Stomach (tissue), 9 donors: ENCODE results near the gene CCDC91. TPM values are rescaled to one million over a fixed set of nuclear protein-coding genes. Genes with fewer than 3 reads are reported as not detected.

ENCODE experiments used
- DNase-seq, 2 donors: peaks; one replicate each; pipeline versions ENCODE4 v3.0.0 to v3.0.0-alpha.2; 2013 to 2019
- H3K27ac ChIP-seq, 5 donors: fragments of 200-600 bp in 4 of 5; sonication (generic) in 4 of 5; one replicate each; pipeline ENCODE4 v1.5.1; 2013 to 2019; ENCODE audit warnings: mild to moderate bottlenecking in 1 of 5, moderate library complexity in 1 of 5
- H3K27me3 ChIP-seq, 3 donors: fragments of 200-600 bp; sonication (generic); one replicate each; pipeline ENCODE4 v1.5.1; 2017 to 2019; ENCODE audit warnings: mixed run types in 1 of 3
- H3K36me3 ChIP-seq, 4 donors: fragments of 200-600 bp; sonication (generic); 1 replicate in 3 of 4; 2 replicates in 1 of 4; pipeline ENCODE4 v1.5.1; 2016 to 2019
- H3K4me1 ChIP-seq, 4 donors: fragments of 200-600 bp; sonication (generic); one replicate each; pipeline ENCODE4 v1.5.1; 2016 to 2019
- H3K4me3 ChIP-seq, 4 donors: fragments of 200-600 bp; sonication (generic) in 3 of 4; one replicate each; pipeline ENCODE4 v1.5.1; 2016 to 2019; ENCODE audit warnings: mild to moderate bottlenecking in 1 of 4
- H3K9me3 ChIP-seq, 4 donors: fragments of 200-600 bp; sonication (generic); one replicate each; pipeline ENCODE4 v1.5.1; 2016 to 2019
- CTCF ChIP-seq, 7 experiments: fragments of 450-650 bp in 4 of 7; fragments of 200-600 bp in 3 of 7; sonication (generic) in 3 of 7; IDR thresholded peaks; one replicate each; pipeline ENCODE4 v1.5.1; 2016 to 2019; ENCODE audit warnings: antibody characterized with exemption in 7 of 7, control low read depth in 2 of 7, mild to moderate bottlenecking in 1 of 7
- EP300 ChIP-seq: sonication (generic); formaldehyde crosslinking; IDR thresholded peaks from one replicate; pipeline ENCODE4 v1.6.1; 2017; ENCODE audit warnings: antibody characterized with exemption
- POLR2A ChIP-seq, 4 donors: fragments of 450-650 bp; IDR thresholded peaks; one replicate each; pipeline ENCODE4 v1.6.1; 2016; ENCODE audit warnings: antibody characterized with exemption in 4 of 4, control low read depth in 2 of 4, mild to moderate bottlenecking in 1 of 4, moderate library complexity in 1 of 4
- POLR2AphosphoS5 ChIP-seq, 3 donors: sonication (generic); formaldehyde crosslinking; IDR thresholded peaks; one replicate each; pipeline ENCODE4 v1.6.1; 2016; ENCODE audit warnings: antibody characterized with exemption in 3 of 3
- WGBS, 5 donors: extraction: QIAGEN DNeasy Blood & Tissue Kit in 3 of 5; methylation state at CpG; one replicate each; pipeline versions ENCODE4 v1.1.5 to v1.1.7; 2013 to 2018; 5-methylcytosine and 5-hydroxymethylcytosine counted together
- intact Hi-C: fragments of 100-400 bp; cut with DNase I; formaldehyde crosslinking; loops from one replicate; pipeline ENCODE4 v1.15.1; 2023; ENCODE audit warnings: low total_unique reads
- polyA plus RNA-seq, 3 donors: library from polyadenylated mRNA; stranded (reverse); fragments of 200-250 nt; gene quantifications; one replicate each; pipeline ENCODE4 v1.2.3, GENCODE V29; 2013
- total RNA-seq, 5 donors: library from RNA; depleted of rRNA; stranded (reverse); fragments of >200 nt; gene quantifications; one replicate each; pipeline versions ENCODE4 v1.1.0 to v1.2.3, GENCODE V29; 2014 to 2016
- donor health status: healthy with polysubstance abuse.
- donor health status: Bipolar disorder and iron deficiency.
- donor health status: healthy.

CCDC91 gene
- total and polyA plus RNA-seq, 8 donors: 9.9 to 69.6 (median 34.4) TPM

DNA sequence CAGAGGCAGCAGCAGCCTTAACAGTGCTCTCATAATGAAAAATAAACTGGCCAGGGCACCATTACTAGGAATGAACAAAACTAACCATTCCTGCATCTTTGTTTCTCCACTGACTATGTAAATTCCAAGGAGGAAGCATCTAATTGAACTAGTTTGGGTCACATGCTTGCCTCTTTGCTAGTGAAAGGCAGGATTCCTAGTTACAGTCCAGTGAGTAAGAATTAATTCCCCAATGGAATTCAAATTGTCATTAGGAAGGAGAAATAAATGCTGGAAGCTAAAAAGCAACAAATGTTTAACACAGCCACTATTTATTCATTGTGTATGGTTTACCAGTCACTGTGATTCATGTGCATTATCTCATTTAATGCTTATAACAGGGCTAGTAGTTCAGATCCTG lies 316.0 kb downstream of the CCDC91 start:
- Histone ChIP-seq H3K36me3 (no peaks in the 10 kb centered on the region), H3K9me3 (no peaks in the 10 kb centered on the region), H3K4me3 (no peak overlapping the region), H3K27me3 (no peaks in the 10 kb centered on the region), H3K4me1 (peaks cover 0 to 13% (median 6%) of the 10 kb centered on the region in 4 donors), H3K27ac (no peak overlapping the region)
- intact Hi-C loops: no loop called here
- no peak for DNase-seq
- TF ChIP-seq CTCF (IDR thresholded peaks at IDR 0.05): no peak
- no peak for TF ChIP-seq POLR2A (IDR thresholded peaks at IDR 0.05)

- no peak for DNase-seq
Measured at GRCh38 chr12:28507033-28507432, 316.8 kb downstream of the CCDC91 start.

GRCh38 chr12:28507867-28508266 lies 317.6 kb downstream of the CCDC91 start:
- intact Hi-C loops: no loop called here
- no peak overlapping the region for H3K27ac ChIP-seq
- H3K4me1 ChIP-seq: peaks cover 0 to 25% (median 7%) of the 10 kb centered on the region in 4 donors
- TF ChIP-seq POLR2A (IDR thresholded peaks at IDR 0.05): no peak
- no peak for TF ChIP-seq POLR2AphosphoS5 (IDR thresholded peaks at IDR 0.05)
- no peak for TF ChIP-seq EP300
- TF ChIP-seq CTCF (IDR thresholded peaks at IDR 0.05): no peak
- H3K36me3 ChIP-seq: no peaks in the 10 kb centered on the region
- WGBS, 5 donors: 93 to 100% (median 96%) methylated on average over 3 of the region's 3 CpGs
- no peaks in the 10 kb centered on the region for H3K27me3 ChIP-seq
- DNase-seq: no peak
- H3K9me3 ChIP-seq: no peaks in the 10 kb centered on the region
- no peak overlapping the region for H3K4me3 ChIP-seq

More at GRCh38 chr12:28507033-28507432, 316.8 kb downstream of the CCDC91 start:
- no peak for TF ChIP-seq CTCF (IDR thresholded peaks at IDR 0.05)
- no peak for TF ChIP-seq EP300
- TF ChIP-seq POLR2AphosphoS5 (IDR thresholded peaks at IDR 0.05): no peak
- no peak for TF ChIP-seq POLR2A (IDR thresholded peaks at IDR 0.05)
- H3K4me1 ChIP-seq: peaks cover 0 to 17% (median 6%) of the 10 kb centered on the region in 4 donors
- intact Hi-C loops: no loop called here
- no peaks in the 10 kb centered on the region for H3K9me3 ChIP-seq
- H3K27ac ChIP-seq: no peak overlapping the region
- no peaks in the 10 kb centered on the region for H3K36me3 ChIP-seq
- H3K4me3 ChIP-seq: no peak overlapping the region
- no peaks in the 10 kb centered on the region for H3K27me3 ChIP-seq

GRCh38 chr12:28512406-28512805 lies 322.1 kb downstream of the CCDC91 start:
- no peaks in the 10 kb centered on the region for H3K36me3 ChIP-seq
- no peak for TF ChIP-seq EP300
- no peak for TF ChIP-seq POLR2A (IDR thresholded peaks at IDR 0.05)
- H3K4me1 ChIP-seq: peaks cover 0 to 25% (median 5%) of the 10 kb centered on the region in 4 donors
- no peak for DNase-seq
- H3K27ac ChIP-seq: no peak overlapping the region
- no peaks in the 10 kb centered on the region for H3K27me3 ChIP-seq
- WGBS, 5 donors: 79 to 85% (median 82%) methylated on average over 6 of the region's 6 CpGs
- H3K4me3 ChIP-seq: no peak overlapping the region
- no peaks in the 10 kb centered on the region for H3K9me3 ChIP-seq
- intact Hi-C loops: no loop called here

- H3K4me1 ChIP-seq: peaks cover 0 to 25% (median 5%) of the 10 kb centered on the region in 4 donors
- no peak overlapping the region for H3K27ac ChIP-seq
- TF ChIP-seq POLR2A (IDR thresholded peaks at IDR 0.05) (no peak), EP300 (no peak), CTCF (IDR thresholded peaks at IDR 0.05) (no peak), POLR2AphosphoS5 (IDR thresholded peaks at IDR 0.05) (no peak)
- intact Hi-C loops: no loop called here
- H3K4me3 ChIP-seq: no peak overlapping the region
- no peaks in the 10 kb centered on the region for H3K27me3 ChIP-seq
- no peaks in the 10 kb centered on the region for H3K36me3 ChIP-seq
- DNase-seq: no peak
- no peaks in the 10 kb centered on the region for H3K9me3 ChIP-seq
- WGBS, 5 donors: 19 to 43% (median 27%) methylated on average over 1 of the region's 1 CpG
Measured at GRCh38 chr12:28512876-28513275, 322.6 kb downstream of the CCDC91 start.
